Activated naive CD8-positive, alpha-beta T cell treated with anti-CD3 and anti-CD28 coated beads, Interleukin-2, amount 50 U/mL, for 24 hours (primary cell): ENCODE results near the gene CASK.
A peak's percentile ranks its signal among the peaks of the same experiment; 100 is the strongest.
"Not testable (repeated sequence)": the region's sequence is repeated elsewhere in the genome, so short reads cannot be mapped to it uniquely, and the experiment has no call there.

Source experiments
- ATAC-seq: fragments of 150-1000 bp; cut with Tn5 transposase; one replicate; pipeline ENCODE4 v1.10.0; 2021
- DNase-seq: peaks from one replicate; pipeline ENCODE4 v3.0.0; 2021
- H3K27ac Mint-ChIP-seq: one replicate; pipeline ENCODE4 v1.8.0; 2021; ENCODE audit warnings: mild to moderate bottlenecking, mixed read lengths
- H3K27me3 Mint-ChIP-seq: one replicate; pipeline ENCODE4 v1.8.0; 2021; ENCODE audit warnings: mixed read lengths
- H3K36me3 Mint-ChIP-seq: one replicate; pipeline ENCODE4 v1.8.0; 2021; ENCODE audit warnings: low read depth, mixed read lengths
- H3K4me1 Mint-ChIP-seq: one replicate; pipeline ENCODE4 v1.8.0; 2021; ENCODE audit warnings: mixed read lengths
- H3K4me3 Mint-ChIP-seq: one replicate; pipeline ENCODE4 v1.8.0; 2021; ENCODE audit warnings: mild to moderate bottlenecking, moderate library complexity, mixed read lengths
- H3K9me3 Mint-ChIP-seq: one replicate; pipeline ENCODE4 v1.8.0; 2021; ENCODE audit warnings: mixed read lengths

The CASK gene

GRCh38 chrX:41661366-41662095, 261.8 kb downstream of the CASK start:
- no peaks in the 10 kb centered on the region for H3K9me3 Mint-ChIP-seq
- peaks cover 49% of the 10 kb centered on the region for H3K4me1 Mint-ChIP-seq
- no peak overlapping the region for H3K27ac Mint-ChIP-seq
- H3K4me3 Mint-ChIP-seq, result no peak overlapping the region
- no peaks in the 10 kb centered on the region for H3K27me3 Mint-ChIP-seq
- DNase-seq (no peak), ATAC-seq (peak; percentile 35)
- peaks cover 18% of the 10 kb centered on the region for H3K36me3 Mint-ChIP-seq

GRCh38 chrX:41655631-41656030, 267.7 kb downstream of the CASK start:
- ATAC-seq (no peak), DNase-seq (no peak)
- Mint-ChIP-seq H3K4me3 (no peak overlapping the region), H3K27me3 (no peaks in the 10 kb centered on the region), H3K27ac (no peak overlapping the region), H3K4me1 (no peaks in the 10 kb centered on the region), H3K36me3 (peaks cover 36% of the 10 kb centered on the region), H3K9me3 (no peaks in the 10 kb centered on the region)

GRCh38 chrX:41655101-41655500, 268.3 kb downstream of the CASK start:
- Mint-ChIP-seq H3K4me1 (no peaks in the 10 kb centered on the region), H3K36me3 (peaks cover 41% of the 10 kb centered on the region), H3K4me3 (no peak overlapping the region), H3K9me3 (no peaks in the 10 kb centered on the region), H3K27ac (no peak overlapping the region), H3K27me3 (no peaks in the 10 kb centered on the region)
- DNase-seq (no peak), ATAC-seq (no peak)

- H3K27me3 Mint-ChIP-seq, result no peaks in the 10 kb centered on the region
- peaks cover 7% of the 10 kb centered on the region for H3K9me3 Mint-ChIP-seq
- no peak for DNase-seq
- H3K36me3 Mint-ChIP-seq, result peaks cover 46% of the 10 kb centered on the region
- H3K4me3 Mint-ChIP-seq, result no peak overlapping the region
- H3K27ac Mint-ChIP-seq, result no peak overlapping the region
- no peaks in the 10 kb centered on the region for H3K4me1 Mint-ChIP-seq
- ATAC-seq, result no peak
Measured at GRCh38 chrX:41653125-41653524, 270.2 kb downstream of the CASK start.

- H3K4me3 Mint-ChIP-seq, ATAC-seq, DNase-seq, H3K27ac Mint-ChIP-seq, H3K4me1 Mint-ChIP-seq, H3K27me3 Mint-ChIP-seq: not testable (repeated sequence)
- H3K9me3 Mint-ChIP-seq, result peaks cover 13% of the 10 kb centered on the region
- peaks cover 42% of the 10 kb centered on the region for H3K36me3 Mint-ChIP-seq
Measured at GRCh38 chrX:41646201-41646600, 277.2 kb downstream of the CASK start.

GRCh38 chrX:41634284-41634683, 289.1 kb downstream of the CASK start:
- Mint-ChIP-seq H3K27ac (no peak overlapping the region), H3K4me1 (peaks cover 6% of the 10 kb centered on the region), H3K9me3 (no peaks in the 10 kb centered on the region), H3K36me3 (peaks cover 15% of the 10 kb centered on the region), H3K4me3 (no peak overlapping the region), H3K27me3 (no peaks in the 10 kb centered on the region)
- no peak for DNase-seq
- no peak for ATAC-seq

GRCh38 chrX:41630091-41630490, 293.3 kb downstream of the CASK start:
- ATAC-seq (no peak), DNase-seq (no peak)
- H3K4me3 Mint-ChIP-seq, result no peak overlapping the region
- no peaks in the 10 kb centered on the region for H3K27me3 Mint-ChIP-seq
- H3K4me1 Mint-ChIP-seq, result peaks cover 6% of the 10 kb centered on the region
- H3K27ac Mint-ChIP-seq, result no peak overlapping the region
- H3K9me3 Mint-ChIP-seq, result no peaks in the 10 kb centered on the region
- H3K36me3 Mint-ChIP-seq, result peaks cover 7% of the 10 kb centered on the region

GRCh38 chrX:41629539-41629938, 293.8 kb downstream of the CASK start:
- no peak overlapping the region for H3K4me3 Mint-ChIP-seq
- H3K27ac Mint-ChIP-seq, result no peak overlapping the region
- H3K4me1 Mint-ChIP-seq, result peaks cover 6% of the 10 kb centered on the region
- H3K36me3 Mint-ChIP-seq, result peaks cover 10% of the 10 kb centered on the region
- DNase-seq (no peak), ATAC-seq (no peak)
- no peaks in the 10 kb centered on the region for H3K27me3 Mint-ChIP-seq
- H3K9me3 Mint-ChIP-seq, result no peaks in the 10 kb centered on the region

GRCh38 chrX:41621222-41621723, 302.1 kb downstream of the CASK start:
- H3K4me1 Mint-ChIP-seq, result no peaks in the 10 kb centered on the region
- DNase-seq, result no peak
- peaks cover 12% of the 10 kb centered on the region for H3K36me3 Mint-ChIP-seq
- no peaks in the 10 kb centered on the region for H3K9me3 Mint-ChIP-seq
- H3K27ac Mint-ChIP-seq, result no peak overlapping the region
- H3K4me3 Mint-ChIP-seq, result no peak overlapping the region
- no peaks in the 10 kb centered on the region for H3K27me3 Mint-ChIP-seq
- no peak for ATAC-seq

- DNase-seq, result no peak
- Mint-ChIP-seq H3K9me3 (no peaks in the 10 kb centered on the region), H3K36me3 (peaks cover 4% of the 10 kb centered on the region), H3K27ac (no peak overlapping the region), H3K4me1 (no peaks in the 10 kb centered on the region), H3K4me3 (no peak overlapping the region), H3K27me3 (no peaks in the 10 kb centered on the region)
- no peak for ATAC-seq
Measured at GRCh38 chrX:41619221-41619620, 304.1 kb downstream of the CASK start.

- H3K27ac Mint-ChIP-seq, result no peak overlapping the region
- no peaks in the 10 kb centered on the region for H3K4me1 Mint-ChIP-seq
- H3K4me3 Mint-ChIP-seq, result no peak overlapping the region
- no peaks in the 10 kb centered on the region for H3K27me3 Mint-ChIP-seq
- DNase-seq (no peak), ATAC-seq (no peak)
- H3K9me3 Mint-ChIP-seq, result no peaks in the 10 kb centered on the region
- H3K36me3 Mint-ChIP-seq, result peaks cover 2% of the 10 kb centered on the region
Measured at GRCh38 chrX:41616935-41617334, 306.4 kb downstream of the CASK start.

- Mint-ChIP-seq H3K4me1 (no peaks in the 10 kb centered on the region), H3K9me3 (no peaks in the 10 kb centered on the region), H3K36me3 (peaks cover 2% of the 10 kb centered on the region), H3K4me3 (no peak overlapping the region), H3K27ac (no peak overlapping the region), H3K27me3 (no peaks in the 10 kb centered on the region)
- DNase-seq (no peak), ATAC-seq (no peak)
Measured at GRCh38 chrX:41616255-41616654, 307.1 kb downstream of the CASK start.

- ATAC-seq, result no peak
- H3K27me3 Mint-ChIP-seq, result no peaks in the 10 kb centered on the region
Measured at GRCh38 chrX:41608244-41608643, 315.1 kb downstream of the CASK start.

GRCh38 chrX:41607264-41607832, 316.0 kb downstream of the CASK start:
- Mint-ChIP-seq H3K4me3 (no peak overlapping the region), H3K27me3 (no peaks in the 10 kb centered on the region), H3K4me1 (no peaks in the 10 kb centered on the region), H3K9me3 (no peaks in the 10 kb centered on the region), H3K36me3 (peaks cover 2% of the 10 kb centered on the region), H3K27ac (no peak overlapping the region)
- no peak for ATAC-seq
- DNase-seq, result no peak

More at GRCh38 chrX:41608244-41608643, 315.1 kb downstream of the CASK start:
- no peak for DNase-seq
- Mint-ChIP-seq H3K4me1 (no peaks in the 10 kb centered on the region), H3K27ac (no peak overlapping the region), H3K36me3 (peaks cover 2% of the 10 kb centered on the region), H3K9me3 (no peaks in the 10 kb centered on the region), H3K4me3 (no peak overlapping the region)

GRCh38 chrX:41606057-41606456, 317.3 kb downstream of the CASK start:
- H3K36me3 Mint-ChIP-seq, H3K4me1 Mint-ChIP-seq, ATAC-seq, DNase-seq, H3K27ac Mint-ChIP-seq, H3K27me3 Mint-ChIP-seq, H3K4me3 Mint-ChIP-seq, H3K9me3 Mint-ChIP-seq: not testable (repeated sequence)
